SK-N-MC (cell line): ENCODE measurements around the gene SH3BP5.

Experiments
- EZH2 ChIP-seq: fragments of 200-600 bp; sonication (generic); IDR thresholded peaks from one replicate; pipeline ENCODE4 v1.6.1; 2017; ENCODE audit warnings: antibody characterized with exemption
- POLR2AphosphoS5 ChIP-seq: IDR thresholded peaks from 2 replicates; pipeline ENCODE4 v1.6.1; 2012; ENCODE audit warnings: mild to moderate bottlenecking, low read depth, low read length, borderline replicate concordance

- TF ChIP-seq POLR2AphosphoS5: no peak
- TF ChIP-seq EZH2: no peak
These were observed 12.8 kb upstream of the SH3BP5 start for GRCh38 chr3:15345066-15345607.
